NCI-H82 (cell line): ENCODE data around the gene HS6ST1.
"Not testable (repeated sequence)": the region's sequence is repeated elsewhere in the genome, so short reads cannot be mapped to it uniquely, and the experiment has no call there.

Experiments used
- DNase-seq: peaks from one replicate; lab custom pipeline; 2025; lab: John Stamatoyannopoulos, UW

HS6ST1 gene

DNA sequence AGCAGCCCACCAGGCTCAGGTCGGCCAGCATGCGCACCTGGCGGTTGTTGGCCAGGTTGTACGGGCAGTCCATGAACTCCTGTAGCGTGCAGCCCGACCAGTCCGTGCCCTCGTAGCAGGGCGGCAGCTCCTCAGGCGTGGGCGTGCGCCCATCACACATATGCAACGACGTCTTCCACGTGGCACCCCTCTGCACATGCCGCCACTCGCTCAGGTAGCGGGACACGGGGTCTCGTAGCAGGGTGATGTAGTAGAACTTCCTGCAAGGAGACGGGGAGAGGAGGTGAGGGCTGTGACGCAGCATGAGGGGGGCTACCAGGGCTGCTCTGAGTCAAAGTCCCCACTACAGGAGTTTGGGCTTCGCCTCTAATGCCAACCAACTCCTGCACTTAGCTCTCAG is 50.1 kb downstream of the HS6ST1 start:
- DNase-seq: not testable (repeated sequence)

DNA sequence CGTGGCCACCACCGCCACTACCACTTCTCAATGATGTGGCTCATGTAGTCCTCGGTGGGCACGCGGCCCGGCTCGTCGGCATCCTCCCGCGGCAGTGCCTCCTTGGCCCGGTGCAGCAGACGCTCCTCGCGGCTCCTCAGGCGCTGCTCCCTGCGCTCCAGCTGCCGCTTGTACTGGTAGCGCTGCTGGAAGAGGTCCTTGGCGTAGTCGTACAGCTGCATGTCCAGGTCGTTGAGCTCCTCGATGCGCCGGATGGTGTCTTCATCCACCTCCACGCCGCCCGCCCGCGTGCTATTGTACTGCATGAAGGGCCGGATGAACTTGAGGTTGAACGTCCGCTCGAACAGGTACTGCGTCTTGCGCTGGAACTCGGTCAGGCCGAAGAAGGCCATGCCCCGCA is 50.5 kb downstream of the HS6ST1 start:
- not testable (repeated sequence) for DNase-seq

DNA sequence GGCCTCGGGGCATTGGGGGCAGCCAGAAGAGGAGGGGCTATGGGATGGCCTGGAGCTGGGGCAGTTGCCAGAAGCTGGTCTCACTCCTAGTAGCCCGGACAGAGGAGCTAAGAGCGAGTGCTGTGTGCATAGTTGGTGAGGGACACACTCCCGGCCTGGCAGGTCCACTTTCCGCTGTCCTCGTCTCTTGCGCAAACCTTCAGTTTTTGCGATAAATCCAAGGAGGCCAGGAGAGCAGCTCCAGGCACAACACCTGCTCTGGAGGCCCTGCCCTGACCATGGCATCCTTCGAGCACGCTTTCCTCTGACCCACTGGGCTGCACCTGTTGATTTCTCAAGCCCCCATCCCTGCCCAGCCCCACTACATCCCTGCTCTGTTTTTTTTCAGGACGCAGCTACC is 51.0 kb downstream of the HS6ST1 start:
- DNase-seq: not testable (repeated sequence)

DNA sequence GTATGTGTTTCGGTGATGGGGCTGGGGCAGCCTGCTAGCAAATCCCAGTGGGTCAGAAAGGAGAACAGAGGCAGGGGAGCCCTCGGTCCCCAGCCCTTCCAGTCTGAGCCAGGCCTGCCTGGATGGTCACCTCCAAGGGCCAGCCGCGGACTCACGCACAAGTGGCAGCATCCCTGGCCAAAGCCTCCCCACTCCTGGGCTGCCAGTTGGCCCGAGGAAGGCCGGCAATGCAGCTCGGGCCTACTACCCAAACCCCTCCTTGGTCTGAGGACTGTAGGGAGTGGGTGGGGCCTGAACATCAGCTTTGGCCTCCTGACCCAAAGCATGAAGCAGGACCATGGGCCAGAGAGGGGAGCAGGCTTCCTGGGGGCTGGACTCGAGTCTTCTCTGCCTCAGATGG is 51.5 kb downstream of the HS6ST1 start:
- not testable (repeated sequence) for DNase-seq

DNA sequence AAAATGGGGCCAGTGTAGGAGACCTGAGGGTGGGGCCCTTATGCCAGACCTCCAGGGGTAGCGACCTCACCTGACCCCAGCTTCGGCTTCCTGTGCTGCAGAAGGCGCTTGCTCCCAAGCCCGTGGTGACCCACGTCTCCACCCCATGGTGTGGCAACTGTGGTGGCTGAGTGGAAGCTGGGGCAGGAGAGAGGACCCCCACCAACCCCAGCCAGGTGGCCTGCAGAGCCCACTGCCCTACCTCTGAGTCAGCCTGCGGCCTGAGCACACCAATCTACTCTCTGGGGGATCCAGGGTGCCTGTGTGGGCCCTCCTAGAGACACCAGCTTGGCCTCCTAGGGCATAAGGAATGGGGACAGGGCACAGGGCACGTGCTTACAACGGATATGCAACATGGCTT is 52.2 kb downstream of the HS6ST1 start:
- DNase-seq: not testable (repeated sequence)

DNA sequence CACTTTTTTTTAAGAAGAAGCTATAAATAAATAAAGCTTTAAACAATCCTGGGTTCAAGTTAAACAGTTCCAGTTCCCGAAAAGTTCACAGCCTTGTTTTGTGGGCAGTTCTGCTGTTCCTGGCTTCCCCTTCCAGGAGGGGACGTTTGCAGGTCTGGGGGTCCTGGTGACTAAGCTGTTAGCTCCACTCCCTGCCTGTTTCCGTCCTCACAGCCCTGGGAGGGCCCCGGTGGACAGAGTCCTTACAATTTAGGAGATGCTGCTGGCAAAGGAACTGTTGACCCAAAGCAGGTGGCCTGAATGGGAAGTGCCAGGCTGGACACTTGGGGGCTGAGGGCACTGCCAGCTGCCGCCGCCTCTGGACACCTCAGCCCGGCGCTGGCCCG is 53.1 kb downstream of the HS6ST1 start:
- DNase-seq: not testable (repeated sequence)

DNA sequence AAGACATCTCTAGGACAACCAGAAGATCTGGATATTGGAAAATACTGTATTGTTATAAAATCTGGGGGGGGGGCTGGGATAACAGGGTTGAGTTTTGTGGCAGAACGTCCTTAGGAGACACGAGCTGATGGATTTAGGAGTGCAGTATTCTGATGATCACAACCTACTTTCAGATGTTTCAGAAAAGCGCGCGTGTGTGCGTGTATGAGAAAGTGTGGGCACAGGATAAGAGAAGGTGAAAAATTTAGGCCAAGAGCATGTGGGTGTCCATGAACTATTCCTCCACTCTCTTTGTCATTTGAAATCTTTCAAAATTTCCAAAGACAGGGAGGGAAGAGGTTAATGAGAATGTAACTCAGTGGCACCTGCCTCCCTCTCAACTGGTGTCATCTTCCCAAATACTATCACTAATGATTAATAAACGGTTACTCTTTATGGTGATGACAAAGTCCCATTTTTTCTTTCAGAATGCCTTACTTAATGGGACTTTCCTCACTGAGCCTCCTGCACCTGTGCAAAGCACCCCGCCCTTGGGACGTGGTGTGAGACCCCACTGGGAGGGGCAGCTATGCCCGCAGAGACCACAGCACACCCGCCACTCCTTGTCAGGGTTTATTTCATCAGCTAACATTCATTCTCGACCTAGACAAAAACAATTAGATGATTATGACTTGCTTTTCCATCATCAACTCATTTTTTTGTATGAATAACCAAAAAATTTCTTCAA is 53.6 kb downstream of the HS6ST1 start:
- DNase-seq: no peak

DNA sequence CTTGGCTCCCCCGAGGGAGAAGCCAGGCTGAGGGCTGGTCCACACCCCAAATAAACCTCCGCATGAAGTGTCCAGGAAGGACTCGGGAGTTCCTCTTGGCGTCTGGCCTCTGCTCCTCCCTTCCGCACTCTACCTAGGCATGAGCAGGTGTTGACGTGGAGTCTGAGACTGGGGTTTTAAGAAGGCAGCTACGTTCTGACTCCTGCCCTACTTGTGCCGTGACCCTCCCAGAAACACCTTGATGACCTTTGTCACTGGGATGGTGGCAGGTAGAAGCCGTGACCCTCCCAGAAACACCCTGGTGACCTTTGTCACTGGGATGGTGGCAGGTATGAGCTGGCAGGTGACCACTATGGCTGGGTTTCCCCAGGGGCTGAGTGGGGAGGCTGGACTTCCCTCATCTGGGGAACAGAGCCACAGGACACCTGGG is 54.8 kb downstream of the HS6ST1 start:
- no peak for DNase-seq

DNA sequence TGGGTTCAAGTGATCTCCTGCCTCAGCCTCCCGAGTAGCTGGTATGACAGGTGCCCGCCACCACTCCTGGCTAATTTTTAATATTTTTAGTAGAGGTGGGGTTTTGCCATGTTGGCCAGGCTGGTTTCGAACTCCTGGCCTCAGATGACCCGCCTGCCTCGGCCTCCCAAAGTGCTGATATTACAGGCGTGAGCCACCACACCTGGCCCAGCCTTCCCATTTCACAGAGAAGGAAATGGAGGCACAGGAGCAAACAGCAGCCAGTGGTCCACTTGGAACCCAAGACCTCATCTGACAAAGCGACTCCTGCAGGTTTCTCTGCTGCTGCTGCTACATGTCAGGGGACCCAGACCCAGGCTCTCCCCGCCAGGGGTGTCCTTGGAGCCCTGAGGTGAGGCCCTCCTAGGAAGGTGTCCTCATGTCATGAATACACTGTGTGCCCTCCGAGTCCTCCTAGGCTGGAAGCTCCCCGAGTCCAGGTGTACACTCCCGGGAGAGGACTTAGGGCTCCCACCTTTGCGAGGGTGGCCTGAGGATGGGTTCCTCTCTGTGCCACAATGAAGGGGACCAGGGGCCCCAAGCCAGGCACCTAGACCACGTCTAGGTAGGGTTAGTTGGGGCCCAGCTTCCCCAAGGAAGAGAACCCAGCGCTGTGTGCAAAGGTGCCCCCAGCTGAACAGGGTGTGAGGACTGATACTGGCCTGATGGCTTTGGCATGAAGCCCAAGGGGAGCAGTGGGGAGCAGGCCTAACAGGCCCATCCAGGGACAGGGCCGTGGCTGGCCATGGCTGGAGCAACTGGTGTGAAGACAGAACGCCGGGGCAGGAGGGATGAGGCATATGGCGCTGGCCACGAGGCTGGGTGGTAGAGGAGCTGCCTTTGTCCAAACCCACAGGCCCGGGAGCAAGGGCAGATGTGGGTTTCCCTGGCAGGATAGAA is 56.1 kb downstream of the HS6ST1 start:
- no peak for DNase-seq

DNA sequence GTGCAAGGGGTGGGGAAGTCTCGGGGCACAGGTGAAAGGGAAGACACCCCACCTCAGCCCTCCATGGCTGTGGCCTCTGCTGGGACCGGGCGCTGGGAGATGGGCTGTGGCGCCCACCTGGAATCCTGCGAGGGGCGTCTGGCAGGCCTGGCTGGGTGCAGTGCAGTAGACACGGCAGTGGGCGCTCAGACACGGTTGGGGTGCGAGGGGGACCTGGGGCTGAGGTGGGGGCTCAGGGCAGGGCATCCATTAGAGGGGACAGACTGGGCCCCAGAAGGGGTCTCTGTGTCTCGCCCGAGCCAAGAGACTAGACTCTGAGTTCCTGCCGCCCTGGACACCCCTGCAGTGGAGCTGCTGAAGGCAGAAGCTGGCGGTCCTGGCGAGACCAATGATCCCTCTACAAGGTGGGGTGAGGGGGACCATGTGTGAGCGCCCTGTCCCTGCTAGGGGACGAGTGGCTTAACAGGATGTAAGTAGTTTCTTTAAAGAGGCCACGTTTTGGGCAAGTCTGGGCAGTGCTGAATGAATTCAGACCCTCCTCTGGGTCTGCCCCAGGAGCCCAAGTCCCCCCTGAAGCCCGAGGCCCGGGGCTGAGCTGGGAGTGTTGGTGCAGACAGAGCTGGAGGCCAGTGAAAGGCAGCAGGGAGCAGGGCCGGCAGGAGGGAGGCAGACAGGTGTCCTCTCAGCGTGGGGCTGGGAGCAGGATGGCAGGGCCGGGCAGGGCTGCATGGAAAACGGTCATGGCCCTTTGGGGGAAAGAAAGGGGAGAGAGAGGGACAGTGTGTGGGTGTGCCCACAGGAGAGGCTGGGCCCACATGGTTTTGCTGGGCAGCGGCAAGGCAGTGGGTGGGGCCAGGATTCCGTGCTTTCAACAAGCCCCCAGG is 57.2 kb downstream of the HS6ST1 start:
- DNase-seq: peak; percentile 30

DNA sequence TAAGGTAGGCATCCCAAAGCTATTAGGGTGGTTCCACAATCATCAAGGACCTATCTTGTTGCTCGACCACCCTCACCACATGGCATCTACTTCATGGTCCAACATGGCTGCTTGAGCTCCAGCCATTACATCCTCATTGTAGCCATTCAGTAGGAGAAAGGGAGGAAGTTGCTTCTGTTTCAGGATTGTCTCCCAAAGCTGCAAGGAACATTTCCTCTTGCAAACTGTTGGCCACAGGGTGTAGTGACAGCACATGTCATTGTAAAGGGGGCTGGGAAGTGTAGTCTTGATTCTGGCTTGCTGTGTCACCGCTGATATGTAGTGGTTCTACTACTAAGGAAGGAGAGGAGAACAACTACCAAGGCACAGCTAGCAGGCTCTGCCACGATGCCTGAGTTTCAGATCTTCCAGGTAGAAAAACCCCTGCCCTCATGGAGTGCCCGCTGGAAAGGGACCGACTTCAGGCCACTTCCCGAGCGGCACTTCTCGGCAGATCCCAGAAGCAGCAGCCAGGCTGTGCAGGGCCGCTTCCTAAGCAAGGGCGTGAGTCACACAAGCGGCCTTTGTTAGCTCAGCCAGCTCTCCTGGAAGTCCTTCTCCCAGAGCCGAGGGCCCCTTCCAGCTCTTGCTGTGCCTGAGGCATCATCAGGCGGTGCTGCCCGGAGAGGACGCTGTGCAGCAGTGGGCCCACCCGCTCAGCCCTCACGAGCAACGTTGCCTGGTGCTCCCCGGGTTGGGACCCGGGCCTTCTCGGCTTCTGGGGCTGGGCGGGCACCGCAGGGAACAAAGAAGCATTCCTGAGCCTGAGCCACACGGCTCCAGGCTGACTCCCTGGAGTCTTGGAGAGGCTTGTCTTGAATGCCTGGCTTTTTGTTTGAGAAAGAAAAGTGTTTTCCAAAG is 58.2 kb downstream of the HS6ST1 start:
- no peak for DNase-seq

DNA sequence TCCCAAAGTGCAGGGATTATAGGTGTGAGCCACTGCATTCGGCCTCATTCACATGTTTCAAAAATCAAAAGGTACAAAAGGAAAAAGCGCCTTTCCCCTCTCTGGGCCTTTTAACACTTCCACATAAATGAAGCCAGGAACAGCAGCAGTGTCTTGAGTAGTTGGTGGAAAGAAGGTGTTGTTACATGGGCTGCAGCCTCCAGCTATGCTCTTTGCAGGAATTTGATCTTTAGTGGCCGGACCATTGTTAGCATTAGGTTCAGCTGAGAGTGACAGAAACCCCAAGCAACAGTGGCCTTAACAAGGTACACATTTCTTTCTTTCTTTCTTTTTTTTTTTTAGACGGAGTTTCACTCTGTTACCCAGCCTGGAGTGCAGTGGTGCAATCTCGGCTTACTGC is 59.1 kb downstream of the HS6ST1 start:
- DNase-seq: no peak

DNA sequence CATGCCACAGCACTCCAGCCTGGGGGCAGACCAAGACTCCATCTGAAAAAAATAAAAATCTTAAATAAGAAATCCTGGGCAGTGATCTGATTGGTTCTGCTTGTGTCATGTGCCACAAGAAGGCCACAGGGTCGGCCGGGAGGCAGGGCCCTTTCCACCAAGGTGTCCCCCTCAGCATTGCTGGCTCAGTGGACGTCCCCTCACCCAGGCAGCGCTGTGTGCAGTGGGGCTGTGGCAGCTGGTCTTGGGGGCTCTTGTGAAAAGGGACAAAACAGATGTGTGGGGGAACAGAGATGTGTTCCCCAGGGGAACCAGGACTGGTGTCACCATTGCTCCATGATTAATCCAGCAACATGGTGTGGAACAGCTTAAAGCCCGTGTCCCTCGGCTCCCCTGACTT is 60.5 kb downstream of the HS6ST1 start:
- DNase-seq: no peak

DNA sequence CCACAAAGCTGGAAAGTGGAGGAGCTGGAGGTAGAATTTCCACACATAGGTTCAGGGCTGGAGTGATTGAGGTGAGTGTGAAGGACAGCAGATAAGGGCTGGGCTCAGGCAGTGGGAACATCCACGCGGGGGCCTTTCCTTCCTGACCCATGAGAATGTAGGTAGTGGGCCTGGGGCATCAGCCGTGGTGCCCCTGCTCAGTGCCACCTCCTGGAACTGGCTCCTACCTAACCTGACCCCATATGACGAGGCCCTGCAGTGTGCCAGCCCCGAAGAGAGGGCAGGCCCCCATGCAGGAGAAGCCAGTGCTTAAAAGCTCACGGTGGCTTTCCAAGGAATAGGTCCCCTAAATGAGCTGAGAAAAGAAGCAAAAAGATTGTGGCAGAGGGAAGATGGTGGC is 66.2 kb downstream of the HS6ST1 start:
- no peak for DNase-seq

DNA sequence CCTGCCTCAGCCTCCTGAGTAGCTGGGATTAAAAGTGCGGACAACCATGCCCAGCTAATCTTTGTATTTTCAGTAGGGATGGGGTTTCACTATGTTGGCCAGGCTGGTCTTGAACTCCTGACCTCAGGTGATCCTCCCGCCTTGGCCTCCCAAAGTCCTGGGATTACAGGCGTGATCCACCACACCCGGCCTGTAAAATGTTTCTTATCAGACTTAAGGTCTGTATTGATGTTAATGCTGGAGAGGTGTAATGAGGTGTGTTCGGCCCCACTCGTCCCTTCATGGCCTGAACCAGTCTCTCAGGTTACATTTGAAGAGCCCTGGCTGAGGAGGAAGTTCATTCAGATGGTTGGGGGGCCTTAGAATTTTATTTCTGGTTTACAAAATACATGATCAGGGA is 66.6 kb downstream of the HS6ST1 start:
- DNase-seq: not testable (repeated sequence)

DNA sequence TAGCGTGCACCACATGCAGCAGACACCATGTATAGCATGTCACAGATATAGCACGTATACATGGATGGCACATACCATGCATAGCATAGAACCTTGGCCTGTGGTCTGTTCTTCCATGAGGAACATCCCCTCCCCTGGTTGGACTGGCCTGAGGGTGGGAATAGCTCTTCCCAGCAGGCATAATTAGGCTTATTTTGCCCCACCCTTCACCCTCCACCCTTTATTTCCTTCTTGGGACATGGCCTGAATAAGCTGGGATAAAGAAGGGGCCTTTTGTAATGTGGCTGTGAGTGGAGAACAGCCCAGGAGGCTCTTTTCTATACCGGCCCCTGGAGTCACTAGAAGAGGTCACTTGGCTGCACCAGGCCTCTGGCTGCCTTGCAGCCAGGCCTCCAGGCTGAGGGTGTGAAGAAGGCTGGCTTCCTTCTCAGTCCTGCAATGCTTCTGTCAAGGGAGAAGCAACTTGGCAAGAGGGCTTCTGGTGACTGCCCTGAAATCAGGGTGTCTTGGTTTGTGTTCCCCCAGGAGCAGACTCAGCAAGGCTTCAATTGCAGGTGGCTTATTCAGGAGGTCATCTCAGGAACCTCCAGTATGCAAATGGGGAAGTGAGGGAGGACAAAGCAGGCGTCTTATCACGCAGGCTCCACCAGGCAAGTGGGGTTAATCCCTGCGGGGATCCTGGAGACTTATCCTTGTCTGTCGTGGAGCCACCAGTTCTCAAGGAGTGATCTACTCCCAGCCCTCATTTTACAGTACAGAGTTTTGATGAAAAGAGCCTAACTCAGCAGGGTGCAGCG is 68.2 kb downstream of the HS6ST1 start:
- peak; percentile 50 for DNase-seq

DNA sequence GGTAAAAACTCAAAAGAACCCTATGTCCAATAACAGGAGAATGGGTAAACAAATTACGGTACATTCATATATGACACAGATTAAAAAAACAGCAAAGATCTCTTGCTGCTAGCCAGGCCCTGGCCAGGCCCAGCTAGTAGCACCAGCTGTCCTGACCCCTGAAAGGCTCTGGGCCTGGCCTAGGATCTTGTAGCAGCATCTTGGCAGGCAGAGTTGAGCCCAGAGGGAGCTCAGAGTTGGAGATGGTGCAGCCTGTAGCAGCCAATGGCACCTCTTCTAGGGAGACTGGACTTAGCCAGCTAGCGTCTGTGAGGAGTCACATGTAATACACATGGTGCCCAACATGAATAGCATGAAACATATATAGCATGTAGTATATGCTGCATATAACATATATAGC is 69.1 kb downstream of the HS6ST1 start:
- DNase-seq: no peak

DNA sequence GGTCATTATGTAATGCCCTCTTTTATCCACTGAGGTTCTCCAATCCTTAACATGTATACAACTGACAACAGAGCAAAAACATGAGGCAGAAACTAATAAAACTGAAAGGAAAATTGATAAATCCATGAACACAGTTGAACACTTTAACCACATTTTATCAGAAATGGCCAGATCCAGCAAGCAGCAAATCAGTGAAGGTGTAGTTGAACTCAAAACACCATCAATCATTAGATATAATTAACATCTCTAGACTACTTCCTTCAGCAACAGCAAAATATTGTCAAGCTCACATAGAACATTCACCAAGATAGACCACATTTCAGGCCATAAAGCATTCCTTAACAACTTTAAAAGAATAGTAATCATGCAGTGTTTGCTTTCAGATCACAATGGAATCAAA is 72.9 kb downstream of the HS6ST1 start:
- no peak for DNase-seq

DNA sequence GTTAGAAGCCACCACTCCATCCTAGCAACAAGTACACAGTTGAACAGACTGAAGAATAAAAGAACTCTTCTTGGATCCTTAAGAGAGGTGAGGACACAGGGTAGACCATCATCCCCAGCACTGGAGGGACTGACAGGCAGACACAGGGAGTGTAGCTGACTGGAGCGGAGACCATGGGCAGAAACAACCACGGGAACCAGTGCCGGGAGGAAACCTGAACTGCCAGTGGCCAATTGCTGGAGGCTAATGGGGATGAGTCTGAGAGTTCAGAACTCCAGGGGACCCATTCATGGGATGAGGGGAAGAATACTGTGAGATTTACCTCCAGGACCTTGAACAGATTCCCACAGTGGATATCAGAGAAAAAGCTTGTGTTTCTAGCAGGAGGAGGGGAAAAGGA is 76.8 kb downstream of the HS6ST1 start:
- no peak for DNase-seq
